PC-9 (cell line): Measurements from ENCODE around the gene PSD4. TPM values are rescaled to one million over a fixed set of nuclear protein-coding genes. Genes with fewer than 3 reads are reported as not detected.

ENCODE experiments used
- BruUV-seq: library from RNA; stranded (reverse); fragments of 400-500 nt; replicated peaks from 2 replicates; lab custom pipeline; 2021; lab: Mats Ljungman, UMichigan
- CTCF ChIA-PET: fragments of 300-600 bp; sonication (Branson Sonifier 250); formaldehyde crosslinking; loops from one replicate; lab custom pipeline; 2022; ENCODE audit warnings: antibody characterized with exemption; lab: Charles Lee
- POLR2A ChIA-PET: fragments of 300-600 bp; sonication (Branson Sonifier 250); formaldehyde crosslinking; loops from one replicate; lab custom pipeline; 2022; ENCODE audit warnings: antibody characterized with exemption; ENCODE audit not compliant: unreplicated experiment; lab: Charles Lee
- DNase-seq, 2 experiments: peaks; one replicate each; pipeline versions ENCODE4 v3.0.0 to v3.0.0-alpha.2; 2015 to 2022; ENCODE audit warnings: mixed read lengths in 1 of 2
- H2AFZ ChIP-seq: fragments of 200-600 bp; sonication (generic); 2 replicates; pipeline ENCODE4 v1.8.1; 2017; ENCODE audit warnings: antibody characterized with exemption
- H3F3A ChIP-seq: fragments of 200-600 bp; sonication (generic); 2 replicates; pipeline ENCODE4 v1.8.1; 2017; ENCODE audit warnings: antibody characterized with exemption, mild to moderate bottlenecking, low read depth; ENCODE audit not compliant: insufficient read depth
- H3K27ac ChIP-seq: fragments of 200-600 bp; sonication (generic); 2 replicates; pipeline ENCODE4 v1.6.1; 2016; ENCODE audit warnings: mixed run types
- H3K27me3 ChIP-seq: fragments of 200-600 bp; sonication (generic); 2 replicates; pipeline ENCODE4 v1.6.1; 2016; ENCODE audit warnings: low read depth, mixed run types; ENCODE audit not compliant: insufficient read depth
- H3K36me3 ChIP-seq: fragments of 200-600 bp; sonication (generic); 2 replicates; pipeline ENCODE4 v1.6.1; 2016; ENCODE audit warnings: low read depth, mixed run types
- H3K4me1 ChIP-seq: fragments of 200-600 bp; sonication (generic); replicated peaks from 2 replicates; pipeline ENCODE4 v1.6.1; 2016; ENCODE audit warnings: mixed run types; ENCODE audit not compliant: insufficient read depth
- H3K4me2 ChIP-seq: fragments of 200-600 bp; sonication (generic); 2 replicates; pipeline ENCODE4 v1.6.1; 2017; ENCODE audit warnings: mixed run types
- H3K4me3 ChIP-seq: fragments of 200-600 bp; sonication (generic); 2 replicates; pipeline ENCODE4 v1.6.1; 2016; ENCODE audit warnings: mixed run types
- H3K79me2 ChIP-seq: fragments of 200-600 bp; sonication (generic); 2 replicates; pipeline ENCODE4 v1.6.1; 2017; ENCODE audit warnings: low read depth, mixed run types
- H3K9me2 ChIP-seq: fragments of 200-600 bp; sonication (generic); 2 replicates; pipeline ENCODE4 v1.8.1; 2017; ENCODE audit warnings: mild to moderate bottlenecking; ENCODE audit not compliant: insufficient read depth
- H3K9me3 ChIP-seq: fragments of 200-600 bp; sonication (generic); 2 replicates; pipeline ENCODE4 v1.8.1; 2016; ENCODE audit warnings: low read depth; ENCODE audit not compliant: insufficient read depth
- H4K20me1 ChIP-seq: fragments of 200-600 bp; sonication (generic); 2 replicates; pipeline ENCODE4 v1.8.1; 2017; ENCODE audit not compliant: insufficient read depth
- CTCF ChIP-seq: fragments of 200-600 bp; sonication (generic); conservative IDR thresholded peaks from 2 replicates; pipeline ENCODE4 v1.6.1; 2017; ENCODE audit warnings: mixed run types, antibody characterized with exemption, mild to moderate bottlenecking, moderate library complexity
- EZH2 ChIP-seq: fragments of 200-600 bp; sonication (generic); IDR thresholded peaks from 2 replicates; pipeline ENCODE4 v1.8.0; 2017; ENCODE audit warnings: antibody characterized with exemption, low read depth
- intact Hi-C: fragments of 100-400 bp; cut with micrococcal nuclease; formaldehyde crosslinking; loops from one replicate; pipeline ENCODE4 v1.10.0; 2022; ENCODE audit not compliant: unreplicated experiment
- total RNA-seq: library from RNA; stranded (reverse); gene quantifications from 2 replicates; pipeline ENCODE4 v1.2.3, GENCODE V29; 2021

PSD4 gene
- total RNA-seq, 1 experiment from 2014 or later: 29.6 TPM

GRCh38 chr2:113203901-113204519, 30.2 kb downstream of the PSD4 start:
- CTCF ChIA-PET: interaction anchor here (0.5 to 2.2 kb wide), 10 partner anchors 27 to 186 kb away, joined by 3 to 10 read pairs (median 4); no protein-coding TSS in a partner anchor
- TF ChIP-seq CTCF (peak; percentile 94), EZH2 (no peak)
- Histone ChIP-seq H3K27me3 (no peaks in the 10 kb centered on the region), H3K9me2 (no peaks in the 10 kb centered on the region), H3K4me2 (no peak overlapping the region), H3F3A (peaks cover 8% of the 10 kb centered on the region), H4K20me1 (no peaks in the 10 kb centered on the region), H3K36me3 (no peaks in the 10 kb centered on the region), H3K4me3 (no peak overlapping the region), H3K79me2 (peaks cover 11% of the 10 kb centered on the region; the same call in 1 of the 2 replicates), H3K9me3 (no peaks in the 10 kb centered on the region), H3K27ac (no peak overlapping the region), H2AFZ (no peak overlapping the region), H3K4me1 (peaks cover 6% of the 10 kb centered on the region; the same call in 1 of the 2 replicates)
- no TSS peak for BruUV-seq
- POLR2A ChIA-PET: no interaction called here
- peak; percentile 64 to 79 for DNase-seq
- intact Hi-C loops: loop anchor here (1.0 to 5.0 kb wide), 4 partner anchors 37 to 188 kb away; no protein-coding TSS in a partner anchor

- POLR2A ChIA-PET: no interaction called here
- H3K79me2 ChIP-seq: no peaks in the 10 kb centered on the region
- H2AFZ ChIP-seq: no peak overlapping the region
- no peak for DNase-seq
- no peak for TF ChIP-seq EZH2
- TF ChIP-seq CTCF: no peak
- no peaks in the 10 kb centered on the region for H3K9me2 ChIP-seq
- H3K4me1 ChIP-seq: peaks cover 11% of the 10 kb centered on the region
- H3K27me3 ChIP-seq: no peaks in the 10 kb centered on the region
- H3K36me3 ChIP-seq: no peaks in the 10 kb centered on the region
- H3K9me3 ChIP-seq: no peaks in the 10 kb centered on the region
- H3K4me3 ChIP-seq: no peak overlapping the region
- no peak overlapping the region for H3K4me2 ChIP-seq
- no TSS peak for BruUV-seq
- no peaks in the 10 kb centered on the region for H4K20me1 ChIP-seq
- H3F3A ChIP-seq: no peaks in the 10 kb centered on the region; the same call in 1 of the 2 replicates
- intact Hi-C loops: no loop called here
- CTCF ChIA-PET: interaction anchor here (0.6 to 1.5 kb wide), 2 partner anchors 43 to 453 kb away, joined by 3 read pairs; no protein-coding TSS in a partner anchor
- no peak overlapping the region for H3K27ac ChIP-seq
These were observed 32.5 kb downstream of the PSD4 start for GRCh38 chr2:113206251-113206650.

GRCh38 chr2:113207021-113207420, 33.2 kb downstream of the PSD4 start:
- H3K4me3 ChIP-seq: no peak overlapping the region
- no peaks in the 10 kb centered on the region for H4K20me1 ChIP-seq
- H3K4me2 ChIP-seq: no peak overlapping the region
- no peak for DNase-seq
- H2AFZ ChIP-seq: no peak overlapping the region
- no peak for TF ChIP-seq CTCF
- no peak for TF ChIP-seq EZH2
- H3K9me2 ChIP-seq: no peaks in the 10 kb centered on the region
- H3K9me3 ChIP-seq: no peaks in the 10 kb centered on the region
- no peaks in the 10 kb centered on the region for H3K27me3 ChIP-seq
- H3K4me1 ChIP-seq: peaks cover 19% of the 10 kb centered on the region
- intact Hi-C loops: no loop called here
- peaks cover 6% of the 10 kb centered on the region; the same call in 1 of the 2 replicates for H3F3A ChIP-seq
- ChIA-PET CTCF (no interaction called here), POLR2A (no interaction called here)
- H3K27ac ChIP-seq: no peak overlapping the region
- no peaks in the 10 kb centered on the region for H3K79me2 ChIP-seq
- BruUV-seq: no TSS peak
- no peaks in the 10 kb centered on the region for H3K36me3 ChIP-seq
